GM19193 (cell line): ENCODE measurements around the gene PARP3.

Experiments used
- POLR2A ChIP-seq: IDR thresholded peaks from 4 replicates; pipeline ENCODE4 v1.6.1; 2011; ENCODE audit not compliant: insufficient read depth, insufficient read length; ENCODE audit errors: extremely low read depth

Gene PARP3

DNA sequence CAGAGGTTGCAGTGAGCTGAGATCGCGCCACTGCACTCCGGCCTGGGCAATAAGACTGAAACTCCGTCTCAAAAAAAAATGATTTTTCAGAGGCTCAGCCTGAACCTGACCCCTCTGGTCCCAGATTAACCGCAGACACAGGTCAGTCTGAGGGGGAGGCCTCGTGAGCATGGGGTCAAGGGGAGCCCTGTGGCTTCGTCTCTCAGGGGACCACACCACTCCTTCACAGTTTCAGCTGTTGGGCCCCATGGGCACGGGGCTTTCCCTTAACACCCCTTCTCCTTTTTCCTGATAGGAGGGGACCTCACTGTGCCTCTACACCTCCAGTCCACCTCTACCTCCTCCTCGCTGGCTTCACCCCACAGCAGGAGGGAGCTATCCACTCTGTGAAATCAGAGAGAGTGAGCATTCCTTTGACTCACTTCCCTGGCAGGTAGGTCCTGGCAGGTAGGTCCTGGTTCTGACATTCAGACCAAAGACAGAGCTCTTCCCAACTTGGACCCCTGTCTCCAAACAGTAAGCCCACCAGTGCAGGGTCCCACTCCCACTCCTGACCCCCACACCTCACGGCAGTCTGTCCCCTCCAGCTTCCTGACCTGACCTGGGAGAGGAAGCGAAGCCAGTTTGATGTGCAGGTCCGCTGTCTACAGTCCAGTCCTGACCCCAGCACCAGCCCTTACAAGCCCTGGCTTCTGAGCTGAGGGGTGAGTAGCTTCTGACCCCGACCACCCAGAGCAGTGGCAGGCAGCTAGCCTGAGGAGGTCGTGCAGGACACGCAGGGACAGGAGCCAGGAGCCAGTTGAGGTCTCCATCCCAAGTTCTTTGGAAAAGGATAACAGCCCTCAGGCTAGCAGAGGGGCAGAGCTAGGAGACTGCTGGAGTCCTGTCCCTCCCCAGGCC lies 9.4 kb upstream of the PARP3 start:
- no peak for TF ChIP-seq POLR2A

DNA sequence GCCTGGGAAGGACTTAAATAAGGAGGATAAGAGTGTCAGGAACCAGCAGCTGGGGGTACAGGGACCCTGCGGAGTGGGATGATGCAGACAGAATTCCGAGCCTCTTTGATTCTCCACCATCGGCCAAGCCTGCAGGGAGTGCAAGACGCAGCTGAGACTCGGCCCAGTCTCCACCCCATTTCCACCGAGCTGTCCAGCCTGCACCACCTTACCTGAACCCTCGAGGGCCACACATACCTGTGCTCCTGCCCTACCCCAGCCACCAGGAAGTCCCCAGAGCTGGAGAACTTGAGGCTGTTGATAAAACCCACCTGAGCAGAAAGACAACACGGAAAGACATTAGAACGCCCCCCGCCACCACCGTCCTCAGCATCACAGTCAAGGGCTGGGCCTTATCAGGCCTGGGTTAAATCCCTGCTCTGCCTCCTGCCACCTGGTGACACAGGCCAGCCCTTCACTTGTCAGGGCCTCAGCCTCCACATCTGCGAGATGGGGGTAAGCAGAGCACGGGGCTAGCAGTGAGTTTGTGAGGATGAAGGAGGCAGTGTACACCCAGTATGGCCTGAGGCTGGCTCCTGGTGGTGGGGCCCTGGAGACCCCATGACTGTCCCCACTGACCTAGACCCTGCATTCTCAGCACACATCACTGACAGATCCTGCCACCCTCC lies 8.6 kb upstream of the PARP3 start:
- no peak for TF ChIP-seq POLR2A

DNA sequence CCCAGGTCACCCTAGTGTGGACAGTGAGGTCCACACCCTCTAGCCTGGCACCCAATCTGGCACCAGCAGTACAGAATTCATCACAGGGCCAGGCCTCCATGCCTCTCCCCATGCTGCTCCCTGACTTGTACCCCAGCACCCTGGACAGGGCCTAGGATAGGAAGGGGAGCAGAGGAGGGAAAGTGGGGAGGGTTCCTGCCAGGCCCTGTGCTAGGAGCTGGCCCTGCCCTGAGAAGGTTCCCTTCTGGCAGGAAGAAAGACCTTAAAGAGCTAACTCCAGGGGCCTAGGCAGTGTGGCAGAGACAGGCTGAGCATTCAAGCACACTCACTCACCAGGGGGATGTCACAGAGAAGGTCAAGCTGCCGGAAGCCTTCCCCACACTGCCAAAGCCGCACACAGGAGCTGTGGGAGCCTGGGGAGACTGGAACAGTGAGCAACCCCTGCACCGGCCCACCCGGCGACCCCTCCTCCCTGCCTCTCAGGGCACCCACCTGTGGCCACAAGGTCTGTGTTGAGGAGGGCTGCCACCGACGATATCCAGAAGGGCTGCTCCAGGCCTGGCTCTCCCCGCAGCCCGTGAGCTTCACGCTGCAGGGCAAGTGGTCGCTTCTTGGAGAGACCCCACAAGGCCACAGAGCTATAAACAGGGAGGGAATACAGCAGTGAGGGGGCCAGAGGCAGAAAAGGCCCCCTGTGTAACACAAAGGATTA lies 7.9 kb upstream of the PARP3 start:
- no peak for TF ChIP-seq POLR2A

DNA sequence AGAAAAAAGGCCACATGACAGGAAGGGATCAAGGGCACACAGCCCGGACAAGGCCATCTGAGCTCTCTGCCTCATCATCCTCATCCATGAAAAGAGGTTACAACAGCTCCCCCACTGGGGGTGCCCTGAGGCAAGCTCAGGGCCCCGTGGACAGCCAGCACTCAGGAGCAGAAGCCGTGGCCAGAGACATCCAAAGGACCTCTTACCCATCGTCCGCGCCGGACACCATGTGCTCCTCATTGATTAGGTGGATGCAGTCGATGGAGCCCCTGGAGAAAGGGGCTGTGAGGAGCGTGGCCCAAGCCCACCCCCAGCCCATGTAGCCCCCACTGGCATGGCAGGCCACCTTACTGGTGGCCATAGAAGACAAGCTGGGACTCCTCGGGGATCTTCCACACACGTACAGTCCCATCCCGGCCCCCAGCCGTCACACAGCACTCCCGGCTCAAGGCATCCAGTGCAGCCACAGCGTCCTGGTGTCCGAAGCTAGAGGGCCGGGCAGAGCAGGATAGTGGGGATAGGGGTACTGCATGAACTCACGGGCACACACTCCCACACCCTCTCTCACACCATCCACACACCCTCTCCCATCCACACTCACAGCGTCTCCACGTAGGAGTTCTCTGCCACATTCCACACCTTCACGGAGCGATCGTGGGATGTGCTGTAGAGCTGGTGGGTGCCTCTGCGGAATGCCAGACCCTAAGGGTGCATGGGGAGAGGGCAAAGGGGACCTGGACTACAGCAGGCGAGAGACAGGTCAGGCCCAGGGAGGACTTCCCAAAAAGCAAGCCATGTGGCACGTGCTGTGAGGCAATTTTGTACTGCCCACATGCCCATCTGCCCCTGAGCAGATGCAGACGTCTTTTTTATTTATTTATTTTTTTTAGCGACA lies 6.9 kb upstream of the PARP3 start:
- TF ChIP-seq POLR2A: no peak

DNA sequence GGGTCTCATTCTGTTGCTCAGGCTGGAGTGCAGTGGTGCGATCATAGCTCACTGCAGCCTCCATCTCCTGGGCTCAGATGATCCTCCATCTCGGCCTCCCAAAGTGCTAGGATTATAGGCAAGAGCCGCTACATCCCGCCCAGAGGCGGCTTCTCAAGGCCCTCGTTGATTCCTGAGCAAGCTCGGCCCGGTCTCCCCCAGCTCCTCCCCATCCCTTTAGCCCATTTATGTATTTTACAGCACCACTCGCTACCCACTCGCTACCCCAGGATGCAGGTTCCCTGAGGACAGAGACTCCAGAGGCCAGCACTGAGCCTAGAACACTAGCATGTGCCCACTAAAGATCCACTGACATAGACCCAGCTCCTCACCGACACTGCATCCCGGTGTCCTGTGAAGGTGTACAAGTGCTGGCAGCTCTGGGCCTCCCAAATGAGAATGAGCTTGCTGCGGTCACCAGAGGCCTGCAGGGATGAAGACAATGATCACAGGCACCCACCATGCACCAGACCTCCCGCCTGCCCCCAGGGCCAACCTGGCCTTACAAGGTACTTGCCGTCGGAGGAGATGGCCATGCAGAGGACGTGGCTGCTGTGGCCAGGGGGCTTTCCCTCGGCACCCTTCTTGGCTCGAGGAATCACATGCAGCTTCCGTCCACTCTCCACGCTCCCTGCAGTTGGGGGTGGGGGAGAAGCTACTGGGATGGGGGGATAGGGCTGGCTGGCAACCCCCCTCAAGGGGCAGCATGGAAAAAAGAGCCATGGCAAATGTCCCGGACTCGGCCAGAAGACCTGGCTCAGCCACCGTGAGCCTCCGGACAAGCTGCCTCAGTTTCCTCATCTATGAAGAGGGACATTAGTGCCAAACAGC lies 6.0 kb upstream of the PARP3 start:
- no peak for TF ChIP-seq POLR2A

DNA sequence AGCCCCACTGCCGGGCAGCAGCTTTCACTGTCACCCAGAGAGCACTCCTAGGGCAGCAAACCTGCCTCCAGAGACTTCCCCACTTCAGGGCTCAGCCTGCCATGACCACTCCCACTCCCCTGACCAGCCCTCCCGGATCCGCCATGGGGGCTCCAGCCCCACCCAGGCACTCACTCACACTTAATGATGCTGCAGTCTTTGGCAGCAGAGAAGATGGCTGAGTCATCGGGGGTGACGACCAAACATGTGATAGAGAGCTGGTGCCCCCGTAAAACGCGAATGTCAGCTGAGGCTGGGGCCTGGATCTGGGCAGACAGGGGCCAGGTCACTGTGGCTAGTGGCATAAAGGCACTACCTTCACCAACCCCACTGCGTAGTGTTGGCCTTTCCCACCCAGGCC lies 5.1 kb upstream of the PARP3 start:
- no peak for TF ChIP-seq POLR2A

DNA sequence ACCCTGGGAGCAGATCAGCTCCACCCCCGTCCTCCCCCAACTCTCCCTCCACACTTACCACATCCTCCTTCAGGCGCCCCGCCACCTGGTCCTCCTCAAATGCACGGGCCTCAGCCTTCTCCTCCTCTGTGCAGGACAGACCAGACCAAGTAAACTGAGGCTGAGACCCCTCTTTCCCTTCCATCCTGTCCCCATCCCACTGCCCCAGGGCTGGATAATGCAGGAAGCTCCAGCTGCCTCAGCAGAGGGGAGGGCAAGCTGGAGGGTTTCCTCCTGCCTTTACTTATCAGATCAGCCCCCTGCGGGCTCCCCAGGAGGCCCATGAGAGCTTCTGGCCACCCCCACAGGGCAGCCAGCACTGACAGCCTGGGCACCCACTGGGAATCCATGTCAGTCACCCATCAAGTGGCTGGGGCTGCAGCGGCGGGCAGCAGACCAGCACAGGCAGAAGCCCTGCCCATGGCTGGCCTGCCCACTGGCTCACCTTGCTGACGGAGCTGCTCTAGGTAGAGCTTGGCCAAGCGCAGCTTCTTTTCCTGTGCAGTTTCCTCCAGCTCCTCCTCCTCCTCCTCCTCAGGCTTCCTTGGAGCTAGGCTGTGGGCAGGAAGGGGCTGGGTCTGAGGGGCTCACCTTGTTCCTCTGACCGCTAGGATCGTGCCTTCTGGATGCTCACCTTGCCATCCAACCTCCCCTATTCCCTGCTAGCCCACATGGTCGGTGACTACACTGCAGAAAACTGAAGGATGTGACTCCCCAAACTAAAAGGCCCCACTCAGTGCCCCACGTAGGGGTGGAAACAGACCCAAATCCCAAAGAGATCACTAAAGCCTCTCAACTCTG lies 4.3 kb upstream of the PARP3 start:
- no peak for TF ChIP-seq POLR2A

DNA sequence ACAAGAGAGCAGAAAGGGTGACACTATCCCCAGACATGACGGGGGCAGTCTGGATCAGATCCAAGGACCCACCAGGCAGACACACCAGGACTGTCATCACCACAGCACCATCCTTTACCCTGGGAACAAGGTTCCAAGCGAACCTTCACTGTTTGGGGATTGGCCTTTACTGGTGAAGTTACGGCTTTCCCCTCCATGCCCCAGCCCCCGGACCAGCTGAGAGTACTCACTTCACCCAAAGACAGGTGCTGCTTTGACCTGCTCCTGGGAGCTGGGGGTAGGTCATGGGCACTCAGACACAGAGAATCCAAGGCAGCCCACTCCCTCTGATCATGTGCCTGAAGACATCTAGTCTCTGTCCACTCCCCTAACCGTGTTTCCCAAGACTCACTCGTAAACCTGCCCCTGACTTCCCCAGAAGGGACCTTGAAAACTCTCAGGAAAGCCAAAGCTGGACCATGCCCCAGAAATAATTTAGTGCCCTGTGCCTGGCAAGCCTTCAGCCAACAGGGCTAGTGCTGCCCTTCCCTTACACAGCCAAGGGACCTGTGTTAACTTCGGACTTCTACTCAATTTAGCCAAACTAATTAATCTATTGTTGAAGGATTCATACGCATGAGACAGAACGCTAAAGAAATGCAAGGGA lies 3.3 kb upstream of the PARP3 start:
- no peak for TF ChIP-seq POLR2A

DNA sequence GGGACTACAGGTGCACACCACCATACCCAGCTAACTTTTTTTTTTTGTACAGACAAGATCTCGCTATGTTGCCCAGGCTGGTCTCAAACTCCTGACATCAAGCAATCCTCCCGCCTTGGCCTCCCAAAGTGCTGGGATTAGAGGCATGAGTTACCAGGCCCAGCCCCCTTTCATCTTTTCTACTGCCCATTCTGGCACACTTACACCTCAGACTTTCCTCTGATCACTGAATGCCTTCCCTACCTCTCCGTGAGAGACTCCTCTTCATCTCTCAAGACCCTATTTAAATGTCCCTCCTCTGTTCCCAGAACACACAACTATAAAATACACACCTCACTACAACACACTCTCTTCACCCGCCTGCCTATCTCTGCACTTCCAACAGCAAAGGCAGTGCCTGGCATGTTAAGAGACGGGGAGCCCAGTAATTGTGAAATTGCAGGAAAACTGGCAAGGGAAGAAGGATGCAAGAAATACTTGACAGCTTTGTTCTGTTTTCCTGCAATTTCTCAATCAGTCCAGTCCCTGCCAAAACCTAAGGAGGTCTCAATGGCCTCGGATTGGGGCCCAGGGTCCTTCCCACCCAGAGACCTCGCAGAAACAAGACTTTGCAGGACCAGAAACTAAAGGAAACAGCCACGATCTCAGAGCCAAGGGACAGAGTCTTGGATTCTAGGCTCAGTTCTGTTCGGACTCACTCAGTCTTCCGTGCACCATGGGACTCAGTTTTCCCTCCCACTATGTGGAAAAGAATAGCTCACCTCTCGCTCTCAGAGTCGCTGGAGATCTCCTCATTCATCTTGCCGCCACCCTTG lies 1.3 kb upstream of the PARP3 start:
- TF ChIP-seq POLR2A: no peak

DNA sequence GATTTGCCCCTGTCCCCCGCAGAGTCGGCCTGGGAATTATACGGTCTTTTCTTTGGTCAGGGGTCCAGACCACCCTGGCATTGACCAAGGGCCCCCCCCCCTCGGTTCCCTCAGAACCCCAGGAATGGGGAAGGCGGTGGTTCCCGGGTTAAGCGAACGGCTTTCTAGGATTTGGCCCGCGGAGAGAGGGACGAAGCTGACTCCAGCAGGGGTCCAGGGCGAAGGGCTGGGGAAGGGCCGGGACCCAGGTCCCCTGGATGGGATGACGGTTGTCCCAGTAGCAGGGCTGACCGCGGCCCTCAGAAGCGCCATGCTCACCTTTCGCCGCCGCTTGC lies 733 bp upstream of the PARP3 start:
- no peak for TF ChIP-seq POLR2A

DNA sequence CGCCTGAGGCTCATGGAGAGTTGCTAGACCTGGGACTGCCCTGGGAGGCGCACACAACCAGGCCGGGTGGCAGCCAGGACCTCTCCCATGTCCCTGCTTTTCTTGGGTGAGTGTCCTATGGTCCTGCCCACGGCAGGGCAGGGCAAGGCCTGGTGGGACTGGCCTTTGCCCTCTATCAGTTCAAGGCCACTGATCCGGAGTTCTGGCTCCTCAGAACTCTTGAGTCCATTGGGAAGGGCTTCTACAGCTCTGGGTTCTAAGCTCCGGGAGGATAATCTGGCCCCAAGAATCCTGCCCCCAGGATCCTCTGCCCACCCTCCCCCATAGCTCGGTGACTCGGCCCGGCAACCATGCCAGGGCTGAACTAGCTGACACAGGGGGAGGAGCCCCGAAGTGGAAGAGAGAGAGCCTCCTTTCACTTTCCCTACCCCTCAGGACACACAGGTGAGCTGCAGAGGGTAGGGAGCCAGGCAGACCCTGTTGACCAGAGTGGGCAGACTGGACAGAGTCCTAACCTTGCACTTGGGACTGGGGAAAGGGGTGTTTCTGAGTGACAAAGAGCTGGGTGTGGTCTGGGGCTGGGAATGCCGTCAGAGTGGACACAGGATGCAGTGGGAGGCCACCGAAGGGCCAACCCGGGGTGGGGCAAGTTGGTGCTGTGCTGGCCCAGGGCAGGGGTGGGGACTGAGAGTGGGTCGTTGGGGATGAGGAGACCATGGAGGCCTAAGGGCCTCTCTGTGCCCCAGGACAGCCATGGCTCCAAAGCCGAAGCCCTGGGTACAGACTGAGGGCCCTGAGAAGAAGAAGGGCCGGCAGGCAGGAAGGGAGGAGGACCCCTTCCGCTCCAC lies 664 bp downstream of the PARP3 start:
- no peak for TF ChIP-seq POLR2A
